Head of caudate nucleus (tissue), 42 donors: ENCODE measurements around the gene DYRK1B.
A peak's percentile ranks its signal among the peaks of the same experiment; 100 is the strongest.

ENCODE experiments used
- DNase-seq, 42 donors: peaks; one replicate each; pipeline versions ENCODE4 v3.0.0 to v3.0.0-alpha.2; 2020 to 2021; ENCODE audit warnings: mixed read lengths in 7 of 42
- intact Hi-C: fragments of 100-400 bp; cut with DNase I; formaldehyde crosslinking; loops from one replicate; pipeline ENCODE4 v1.15.0; 2022

The DYRK1B gene

DNA sequence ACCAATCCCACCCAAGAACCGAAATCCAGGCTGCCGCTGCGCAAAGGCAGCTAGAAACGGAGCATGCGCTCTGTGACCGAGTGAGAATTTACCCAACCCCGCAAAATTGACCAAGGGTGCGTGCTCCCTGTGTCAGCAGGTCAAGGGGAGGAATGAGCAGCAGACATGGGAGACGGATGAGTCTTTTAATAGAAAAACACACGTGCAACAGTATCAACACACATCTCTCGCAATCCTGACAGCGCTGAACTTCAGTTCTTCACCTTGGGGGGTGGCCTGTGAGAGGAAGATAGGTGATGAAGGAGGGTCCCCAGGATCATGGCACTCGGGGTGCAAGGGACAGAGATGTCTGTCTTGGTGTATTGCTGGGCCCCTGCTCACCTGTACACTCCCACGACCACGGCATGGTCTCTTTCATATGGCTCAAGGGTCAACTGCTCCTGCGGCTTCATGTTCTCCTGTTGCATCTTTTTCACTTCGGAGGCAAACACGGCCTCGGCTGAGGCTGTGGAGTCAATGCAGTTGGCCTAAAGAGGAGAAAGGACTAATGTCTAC is 402 bp upstream of the DYRK1B start:
- DNase-seq = peak in 2 of 42 donors; percentile 30 to 41
- intact Hi-C loops = no loop called here

DNA sequence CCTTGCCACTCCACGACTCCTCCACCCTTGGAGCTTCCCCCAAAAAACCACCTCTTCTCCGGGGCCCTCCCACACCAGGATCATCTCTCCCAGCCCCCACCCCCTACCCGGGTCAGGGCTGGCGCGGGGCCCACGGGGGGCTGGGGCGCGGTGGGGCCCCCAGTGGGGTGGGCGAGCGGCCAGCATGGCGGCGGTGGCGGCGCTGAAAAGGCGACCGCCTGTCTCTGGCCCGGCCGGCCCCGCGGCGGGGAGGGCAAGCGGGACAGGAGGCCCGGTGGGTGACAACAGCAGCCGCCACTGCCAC is 850 bp downstream of the DYRK1B start:
- no peak for DNase-seq
- intact Hi-C loops = no loop called here

DNA sequence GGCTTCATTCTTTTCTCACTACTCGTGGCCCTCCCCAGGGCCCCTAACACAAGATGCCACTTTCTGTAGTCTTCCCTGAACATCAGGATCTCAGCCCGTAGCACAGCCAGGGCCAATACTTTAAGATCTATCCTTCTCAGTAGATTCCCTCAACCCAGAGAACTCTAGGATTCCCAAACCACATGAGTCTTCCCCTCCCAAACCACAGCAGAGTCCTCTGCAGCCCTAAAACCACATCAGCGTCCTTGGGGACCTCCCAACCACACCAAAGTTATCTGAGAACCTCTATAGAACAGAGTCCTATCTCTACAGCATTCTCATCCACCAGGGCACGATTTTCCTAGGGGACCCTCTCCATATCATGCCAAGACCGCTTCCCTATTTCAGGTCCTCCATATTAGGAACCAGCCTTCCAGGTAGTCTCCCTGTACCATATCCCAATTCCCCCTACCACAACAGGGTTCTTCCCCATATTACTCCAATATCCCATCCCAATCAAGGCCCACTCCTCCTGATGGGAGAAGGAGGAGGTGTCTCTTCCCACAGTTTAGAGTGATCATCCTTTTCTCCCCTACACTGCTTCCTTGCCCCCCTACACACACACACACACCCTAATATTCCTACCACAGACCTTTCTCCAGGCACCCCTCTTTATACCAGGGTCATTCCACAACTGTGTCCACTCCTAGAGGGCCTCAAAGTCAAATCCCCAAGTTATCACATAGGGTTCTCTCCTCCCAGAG is 1.4 kb downstream of the DYRK1B start:
- intact Hi-C loops = no loop called here
- no peak for DNase-seq

DNA sequence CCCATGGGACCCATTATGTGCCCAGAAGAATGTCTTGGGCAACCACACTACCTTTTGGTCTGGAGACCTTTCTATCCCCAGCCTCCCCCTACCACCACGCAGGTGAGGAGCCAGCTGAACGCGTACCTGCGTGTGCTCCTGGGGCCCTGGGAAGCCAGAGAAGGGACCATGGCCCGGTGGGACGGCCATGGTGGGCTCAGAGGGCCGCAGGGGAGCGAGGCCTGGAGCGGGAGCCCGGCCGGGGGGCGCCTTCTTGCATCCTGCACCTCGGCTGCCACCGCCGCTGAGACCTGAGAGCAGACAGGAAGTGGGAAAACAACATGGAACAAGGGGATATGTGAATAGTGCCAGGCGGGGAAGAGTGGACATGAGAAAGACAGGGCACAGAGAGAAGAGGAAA is 2.3 kb downstream of the DYRK1B start:
- intact Hi-C loops = no loop called here
- DNase-seq = no peak

DNA sequence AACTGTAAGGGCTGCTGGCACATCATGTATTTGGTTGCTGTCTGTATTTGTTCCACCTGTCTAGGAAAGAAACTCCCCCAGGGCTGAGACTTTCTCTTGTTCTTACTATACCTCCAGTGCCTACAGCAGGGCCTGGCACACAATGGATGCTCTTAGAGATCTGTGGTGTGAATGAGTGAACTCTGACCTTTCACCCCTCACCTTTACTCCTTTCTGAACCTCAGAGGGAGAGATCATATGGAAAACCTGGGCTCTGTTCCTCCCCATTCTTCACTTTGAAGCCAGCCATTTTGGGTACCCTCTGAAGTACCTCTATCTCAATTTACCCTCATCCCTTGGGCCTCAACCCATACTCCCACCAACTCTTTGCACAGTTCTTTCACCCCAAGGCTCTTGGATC is 3.1 kb downstream of the DYRK1B start:
- DNase-seq = no peak
- intact Hi-C loops = no loop called here

DNA sequence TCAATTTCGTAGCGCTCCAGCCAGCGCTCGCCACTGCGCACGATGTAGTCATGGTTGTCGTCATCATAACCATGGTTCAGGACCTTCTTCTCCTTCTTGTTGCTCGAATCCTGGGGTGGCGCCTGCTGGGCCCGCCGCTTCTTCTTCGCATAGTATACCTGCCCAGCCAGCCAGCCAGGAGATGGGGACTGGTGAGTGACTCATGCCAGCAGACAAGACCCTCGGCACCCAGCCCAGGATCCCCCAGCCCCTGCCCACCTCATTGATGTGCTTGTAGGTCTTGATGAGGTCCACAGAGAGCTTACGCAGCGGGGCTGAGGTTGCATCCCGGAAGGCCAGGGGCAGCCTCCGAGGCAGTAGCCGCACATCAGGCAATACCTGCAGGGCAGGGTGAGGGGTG is 3.6 kb downstream of the DYRK1B start:
- DNase-seq = no peak
- intact Hi-C loops = no loop called here

DNA sequence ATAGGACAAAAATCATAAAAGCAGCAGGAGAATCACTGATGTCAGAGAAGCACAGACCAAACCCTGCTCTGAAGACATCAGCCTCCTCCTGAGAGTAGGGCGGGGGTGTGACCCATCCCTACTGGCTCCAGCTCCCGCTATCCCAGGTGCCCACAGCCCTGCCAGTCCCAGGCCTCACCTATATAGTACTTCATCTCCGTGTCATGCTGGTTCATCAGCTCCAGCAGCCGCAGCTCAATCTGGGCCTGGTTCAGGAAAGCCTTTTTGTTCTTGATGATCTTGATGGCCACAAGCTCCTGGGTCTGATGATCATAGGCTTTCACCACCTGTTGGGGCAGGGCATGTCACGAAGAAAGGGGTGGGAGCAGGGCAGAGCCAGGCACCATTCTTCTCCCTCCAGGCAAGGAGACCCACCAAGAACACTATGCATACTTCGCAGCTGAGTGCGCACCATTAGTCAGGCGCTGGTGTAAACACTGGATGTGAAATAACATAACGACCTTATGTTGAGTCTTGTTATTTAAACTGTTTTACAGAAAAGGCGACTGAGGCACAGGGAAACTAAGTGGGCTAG is 4.2 kb downstream of the DYRK1B start:
- no peak for DNase-seq
- intact Hi-C loops = no loop called here

DNA sequence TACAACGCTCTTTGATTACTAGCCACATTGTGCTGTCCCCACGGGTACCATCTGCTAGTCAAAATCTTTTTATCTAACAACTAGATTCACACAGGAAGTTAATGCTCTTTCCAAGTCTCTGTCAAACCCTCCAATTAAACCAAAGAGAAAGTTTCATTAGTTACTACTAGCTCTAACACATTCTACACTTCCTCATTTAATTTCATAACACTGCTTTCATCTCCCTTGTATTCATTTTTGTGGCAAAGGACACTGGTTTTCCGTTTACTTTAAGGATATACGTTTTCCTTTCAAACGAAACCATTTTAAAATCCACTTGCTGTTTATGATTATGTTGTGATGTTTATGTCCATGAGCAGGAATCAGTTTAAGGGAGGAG is 5.3 kb downstream of the DYRK1B start:
- DNase-seq = no peak
- intact Hi-C loops = no loop called here

DNA sequence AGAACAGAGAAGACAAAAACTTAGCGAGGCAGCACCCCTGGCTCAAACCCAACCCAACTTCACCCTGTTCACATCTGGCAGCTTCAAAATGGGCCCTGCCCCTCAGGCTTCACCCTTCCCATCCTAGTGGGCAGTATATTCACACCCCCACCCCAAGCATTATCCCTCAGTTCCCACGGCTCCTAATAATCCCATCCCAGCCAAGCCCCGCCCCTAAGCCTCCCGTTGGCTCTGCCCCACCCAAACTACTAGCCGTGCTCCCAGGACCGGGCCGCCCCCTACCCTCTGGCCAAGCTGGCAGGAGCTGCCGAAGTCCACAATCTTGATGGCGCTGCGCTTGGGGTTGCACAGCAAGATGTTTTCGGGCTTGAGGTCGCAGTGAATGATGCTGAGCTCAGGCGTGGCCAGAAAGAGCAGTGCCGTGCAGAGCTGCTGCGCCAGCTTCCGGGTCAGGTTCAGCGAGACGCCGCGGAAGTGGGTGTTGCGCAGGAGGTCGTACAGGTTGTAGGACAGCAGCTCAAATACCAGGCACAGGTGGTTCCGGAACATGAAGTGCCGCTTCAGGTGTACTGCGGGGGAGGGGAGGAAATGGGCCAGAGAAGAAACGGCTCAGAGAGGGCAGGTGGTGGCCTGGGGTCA is 5.8 kb downstream of the DYRK1B start:
- intact Hi-C loops = no loop called here
- no peak for DNase-seq

DNA sequence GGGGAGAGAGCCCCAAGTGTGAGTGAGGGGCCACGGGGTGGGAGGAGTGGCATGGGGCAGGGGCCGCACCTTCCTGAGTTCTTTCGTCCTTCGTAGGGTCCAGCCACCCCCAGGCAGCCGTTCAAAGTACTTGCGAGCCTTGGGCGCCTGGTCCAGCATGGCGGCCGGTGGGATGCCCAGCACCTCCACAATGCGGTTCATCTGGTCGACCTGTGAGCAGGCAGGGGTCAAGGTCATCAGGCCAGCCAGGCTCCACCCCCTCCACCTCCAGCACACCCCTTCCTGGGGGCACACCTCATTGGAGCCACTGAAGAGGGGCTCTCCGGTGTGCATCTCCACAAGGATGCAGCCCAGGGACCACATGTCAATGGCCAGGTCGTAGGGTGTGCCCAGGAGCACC is 6.7 kb downstream of the DYRK1B start:
- intact Hi-C loops = no loop called here
- no peak for DNase-seq

DNA sequence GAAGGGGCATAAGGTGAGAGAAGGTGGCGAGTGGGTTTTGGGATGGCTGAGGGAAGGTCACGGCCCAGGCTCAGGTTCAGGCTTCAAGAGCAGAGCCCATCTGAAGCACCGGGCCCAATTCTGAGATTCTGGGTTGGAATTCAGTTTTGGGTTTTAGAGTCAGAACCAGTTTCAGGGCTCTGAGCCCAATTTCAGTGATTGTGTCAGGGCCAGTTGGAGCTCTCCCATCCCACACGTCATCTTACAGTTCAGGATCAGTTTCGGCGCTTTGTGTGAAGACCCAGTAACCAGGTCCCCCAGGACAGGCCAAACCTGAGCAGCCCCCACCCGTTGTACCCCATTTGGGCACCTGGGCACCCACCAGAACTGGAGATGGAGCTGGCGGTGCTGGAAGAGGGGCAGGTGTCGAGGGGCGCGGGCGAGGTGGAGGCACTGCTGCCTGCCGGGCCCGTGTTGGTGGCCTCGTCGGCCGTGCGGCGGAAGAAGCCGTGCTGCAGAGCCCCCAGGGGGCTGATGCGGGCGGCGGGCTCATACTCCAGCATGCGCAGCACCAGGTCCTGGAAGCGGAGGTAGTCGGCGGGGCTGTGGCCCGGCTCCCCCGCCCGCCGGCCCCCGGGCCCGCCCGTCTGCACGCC is 7.5 kb downstream of the DYRK1B start:
- intact Hi-C loops = no loop called here
- no peak for DNase-seq

DNA sequence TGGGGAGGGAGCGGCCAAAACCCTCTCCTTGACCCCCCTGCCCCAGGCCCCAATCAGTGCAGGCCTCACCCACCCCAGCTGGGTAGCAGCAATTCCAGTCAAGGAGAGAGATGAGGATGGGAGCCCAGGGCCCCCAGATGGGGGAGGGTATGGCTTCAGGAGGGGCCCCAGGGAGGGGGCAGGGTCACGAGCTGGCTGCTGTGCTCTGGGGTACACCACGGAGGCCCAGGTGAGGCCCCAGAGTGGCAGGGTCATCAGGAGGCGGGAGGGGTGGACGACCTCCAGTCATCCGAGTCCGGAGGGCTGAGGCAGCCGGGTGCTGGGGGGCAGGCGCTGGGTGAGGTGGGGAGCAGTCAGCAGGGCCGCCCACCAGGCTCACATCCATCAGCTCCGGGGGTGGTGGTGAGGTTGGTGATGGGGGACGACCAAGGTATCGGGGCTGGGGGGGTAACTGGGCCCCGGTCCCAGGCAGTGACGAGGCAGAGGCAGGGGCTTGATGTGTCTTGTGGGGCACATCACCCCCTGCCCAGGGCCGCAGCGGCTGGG is 8.4 kb downstream of the DYRK1B start:
- no peak for DNase-seq
- intact Hi-C loops = no loop called here

DNA sequence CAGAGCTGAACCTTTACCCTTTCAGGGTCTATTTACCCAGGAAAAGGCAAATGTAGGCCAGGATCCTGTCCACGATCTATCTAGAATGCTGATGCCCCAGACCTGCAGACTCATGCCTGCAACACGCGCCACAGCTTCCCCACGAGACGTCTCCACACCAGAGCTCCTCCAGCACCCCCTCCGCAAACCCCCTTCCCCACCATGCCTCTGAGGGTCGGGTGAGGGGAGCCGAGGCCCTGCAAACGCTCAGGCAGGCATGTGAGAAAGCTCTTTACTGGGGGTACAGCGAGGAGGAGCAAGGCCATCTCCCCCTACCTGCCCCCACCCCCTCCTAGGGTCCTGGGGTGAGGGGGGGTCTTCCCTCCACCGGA is 8.9 kb downstream of the DYRK1B start:
- intact Hi-C loops = no loop called here
- no peak for DNase-seq

DNA sequence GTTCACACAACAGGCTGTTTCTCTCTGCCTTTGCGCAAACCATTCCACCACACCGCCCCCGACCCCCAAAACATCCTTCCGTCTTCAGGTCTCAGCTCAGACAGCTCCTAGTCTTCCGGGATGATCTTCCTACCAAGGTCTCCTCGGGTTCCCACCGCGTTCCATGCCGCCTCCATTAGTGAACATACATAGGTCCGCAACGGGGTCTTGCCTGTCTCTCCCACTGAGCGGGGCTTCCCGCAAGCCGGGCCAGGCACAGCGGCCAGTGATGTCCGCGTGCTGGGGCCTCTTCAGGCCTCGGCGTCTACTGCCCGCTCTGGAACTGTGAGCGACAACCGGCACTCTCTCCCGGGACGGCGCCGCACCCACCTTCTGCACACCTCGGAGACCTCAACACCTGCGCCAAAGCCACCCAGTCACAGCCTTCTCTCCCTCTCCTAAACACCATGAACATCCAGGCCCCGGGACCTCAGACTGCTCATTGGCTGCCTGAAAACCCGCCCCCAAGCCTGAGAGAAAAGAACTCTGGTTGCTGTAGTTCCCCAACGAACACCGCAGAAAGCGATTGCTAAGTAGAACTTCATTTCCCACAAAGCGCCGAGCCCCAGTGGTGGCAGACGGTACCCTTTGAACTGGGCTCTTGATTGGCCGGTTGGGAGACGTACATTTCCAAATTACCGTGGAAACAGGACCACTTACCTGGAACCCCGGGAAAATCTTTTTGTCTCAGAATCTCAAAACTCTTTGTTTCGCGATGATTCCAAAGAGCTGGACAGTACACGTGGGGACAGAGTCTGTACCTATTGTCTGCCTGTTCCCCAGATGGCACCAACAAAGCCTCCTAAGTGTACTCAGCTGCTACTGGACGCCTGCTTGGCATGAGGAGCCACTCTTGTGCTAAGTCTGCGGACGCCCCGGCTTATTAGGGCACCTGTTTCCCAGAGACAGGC is 9.5 kb downstream of the DYRK1B start:
- intact Hi-C loops = no loop called here
- DNase-seq = peak; percentile 83 to 99 (median 96)

DNA sequence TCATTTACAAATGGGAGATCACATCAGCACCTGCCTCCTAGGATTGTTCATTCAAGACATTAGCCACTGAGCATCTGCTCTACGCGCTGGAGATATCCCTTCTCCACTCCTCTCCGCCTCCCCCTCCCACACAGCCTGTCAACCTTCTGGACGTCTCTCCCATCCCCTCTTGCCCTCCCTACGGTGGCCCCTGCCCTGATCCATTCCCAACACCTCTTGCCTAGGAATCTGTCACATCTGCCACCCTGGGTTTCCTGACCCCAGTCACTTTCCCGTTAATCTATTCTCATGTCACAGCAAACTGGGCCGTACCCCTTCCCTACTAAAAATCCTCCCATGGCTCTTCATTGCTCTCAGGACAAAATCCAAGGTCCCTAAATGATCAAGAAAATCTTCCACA is 10.3 kb downstream of the DYRK1B start:
- intact Hi-C loops = no loop called here
- peak in 4 of 42 donors; percentile 15 to 31 (median 16) for DNase-seq

DNA sequence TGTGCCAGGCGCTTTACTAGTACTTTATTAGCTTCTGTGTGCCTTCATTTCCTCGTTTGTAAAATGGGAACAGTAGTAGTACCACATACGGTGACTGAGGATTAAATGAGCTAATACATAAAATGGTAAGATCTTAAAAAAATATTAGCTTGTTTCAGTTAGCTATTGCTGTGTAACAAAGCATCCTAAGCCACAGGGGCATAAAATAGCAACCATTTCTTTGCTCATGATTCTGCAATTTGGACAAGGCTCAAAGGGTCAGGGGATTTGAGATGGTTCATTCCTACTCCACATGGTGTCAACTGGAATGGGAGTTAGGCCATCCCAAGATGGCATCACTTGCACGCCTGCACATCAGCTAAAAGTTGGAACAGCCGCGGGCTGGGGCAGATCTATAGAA is 13.3 kb downstream of the DYRK1B start:
- intact Hi-C loops = no loop called here
- DNase-seq = no peak

DNA sequence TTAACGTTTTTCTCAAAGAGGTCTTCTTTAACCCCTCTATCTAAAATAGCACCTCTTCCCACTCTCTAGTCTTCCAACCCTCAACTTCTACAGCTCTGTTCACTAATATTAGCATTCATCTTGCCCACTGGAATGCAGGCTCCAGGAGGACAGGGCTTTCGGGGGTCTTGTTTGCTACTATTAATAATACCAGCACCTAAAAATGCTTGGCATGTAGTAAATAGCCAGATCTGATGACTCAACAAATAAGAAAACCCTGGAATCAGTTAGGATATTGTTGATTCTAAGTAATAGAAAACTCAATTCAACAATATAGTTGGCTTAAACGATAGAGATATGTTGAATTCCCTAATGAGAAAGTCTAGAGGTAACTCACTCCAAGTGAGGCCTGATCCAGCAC is 14.2 kb downstream of the DYRK1B start:
- intact Hi-C loops = no loop called here

DNA sequence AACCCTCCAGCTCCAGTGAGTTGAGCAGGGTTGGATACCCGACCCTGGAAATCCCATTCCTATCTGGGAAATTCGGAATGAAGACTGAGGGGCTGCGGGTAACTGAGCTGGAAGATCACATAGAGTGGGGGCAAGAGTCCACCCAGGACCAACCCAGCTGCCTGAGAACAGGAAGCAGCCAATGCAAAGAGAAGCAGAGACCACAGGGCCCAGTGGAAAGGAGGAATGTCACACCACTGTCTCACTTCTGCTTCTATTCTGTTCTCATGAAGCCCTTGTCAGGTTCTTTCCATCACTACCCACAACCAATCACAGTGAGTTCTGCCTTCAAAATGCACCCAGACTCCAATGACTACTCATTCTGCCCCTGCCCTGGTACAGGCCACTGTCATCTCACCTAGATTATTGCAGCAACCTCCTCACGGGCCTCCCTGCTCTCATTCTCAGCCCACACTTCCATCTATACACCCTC is 15.3 kb downstream of the DYRK1B start:
- DNase-seq = no peak
- intact Hi-C loops = no loop called here

More for the DNA sequence above, 14.2 kb downstream of the DYRK1B start:
- no peak for DNase-seq
